NCI-H2227 treated with DMSO at 0.1 percent for 48 hours (cell line): Measurements from ENCODE around the gene MFAP4.
A peak's percentile ranks its signal among the peaks of the same experiment; 100 is the strongest.

Source experiments
- DNase-seq: peaks from one replicate; lab custom pipeline; 2025; lab: John Stamatoyannopoulos, UW

MFAP4 gene

GRCh38 chr17:19385521-19385983, 1.4 kb downstream of the MFAP4 start:
- DNase-seq: no peak

DNA sequence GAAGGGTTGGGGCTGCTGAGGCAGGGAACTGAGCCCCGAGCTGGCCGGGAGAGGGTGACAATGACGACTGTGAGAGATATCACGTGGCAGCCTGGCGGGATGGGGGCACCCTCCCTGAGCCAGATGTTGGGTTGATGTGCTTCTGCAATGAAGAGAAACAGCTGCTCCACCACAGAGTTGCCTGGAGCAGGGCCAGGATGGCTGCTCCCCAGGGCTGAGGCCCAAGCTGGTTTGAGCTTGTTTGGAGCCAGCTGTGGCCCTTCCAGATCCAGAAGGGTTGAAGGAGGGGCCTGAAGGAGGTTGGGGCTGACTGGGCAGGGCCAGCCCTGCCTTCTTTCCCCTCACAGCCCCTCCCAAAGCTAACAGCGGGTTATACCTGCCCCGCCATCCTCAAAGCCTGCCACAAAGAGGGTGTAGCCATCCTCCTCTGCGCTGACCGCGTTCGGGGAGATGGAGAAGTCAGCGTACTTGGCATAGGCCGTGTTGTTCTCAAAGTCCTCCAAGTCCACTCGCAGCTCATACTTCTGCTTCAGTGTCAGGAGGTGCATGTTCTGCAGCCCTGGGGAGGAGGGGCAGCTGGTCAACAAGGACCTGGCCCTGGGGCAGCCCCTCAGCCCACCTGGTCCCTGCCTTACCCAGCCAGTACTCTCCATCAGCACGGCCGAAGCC, 2.1 kb downstream of the MFAP4 start:
- DNase-seq: no peak

GRCh38 chr17:19383681-19384470, 3.1 kb downstream of the MFAP4 start:
- no peak for DNase-seq

DNA sequence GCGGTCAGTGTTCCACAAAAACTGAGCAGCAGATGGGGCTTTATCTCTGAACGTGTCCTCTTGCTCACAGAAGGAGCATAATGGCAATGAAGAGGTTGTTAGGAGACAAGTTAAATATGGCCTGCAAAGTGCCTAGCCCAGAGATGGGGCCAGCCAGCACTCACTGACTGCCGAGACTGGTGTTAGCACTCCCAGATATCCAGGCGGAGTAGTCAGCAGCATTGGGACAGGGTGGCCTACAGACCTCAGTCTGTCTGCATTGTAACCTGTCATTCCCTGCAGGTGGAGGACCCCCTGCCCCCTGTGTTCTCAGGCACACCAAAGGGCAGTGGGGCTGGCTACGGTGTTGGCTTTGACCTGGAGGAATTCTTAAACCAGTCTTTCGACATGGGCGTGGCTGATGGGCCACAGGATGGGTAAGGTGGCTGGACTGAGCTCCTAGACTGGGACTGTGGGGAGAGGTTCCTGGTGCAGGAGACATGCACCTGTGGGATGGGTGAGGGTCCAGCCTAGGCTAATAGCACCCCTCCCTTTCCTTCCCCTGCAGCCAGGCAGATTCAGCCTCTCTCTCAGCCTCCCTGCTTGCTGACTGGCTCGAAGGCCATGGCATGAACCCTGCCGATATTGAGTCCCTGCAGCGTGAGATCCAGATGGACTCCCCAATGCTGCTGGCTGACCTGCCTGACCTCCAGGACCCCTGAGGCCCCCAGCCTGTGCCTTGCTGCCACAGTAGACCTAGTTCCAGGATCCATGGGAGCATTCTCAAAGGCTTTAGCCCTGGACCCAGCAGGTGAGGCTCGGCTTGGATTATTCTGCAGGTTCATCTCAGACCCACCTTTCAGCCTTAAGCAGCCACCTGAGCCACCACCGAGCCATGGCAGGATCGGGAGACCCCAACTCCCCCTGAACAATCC, 4.2 kb downstream of the MFAP4 start:
- no peak for DNase-seq

- no peak for DNase-seq
Measured at GRCh38 chr17:19381741-19382444, 5.1 kb downstream of the MFAP4 start.

GRCh38 chr17:19381361-19381740, 5.6 kb downstream of the MFAP4 start:
- no peak for DNase-seq

DNA sequence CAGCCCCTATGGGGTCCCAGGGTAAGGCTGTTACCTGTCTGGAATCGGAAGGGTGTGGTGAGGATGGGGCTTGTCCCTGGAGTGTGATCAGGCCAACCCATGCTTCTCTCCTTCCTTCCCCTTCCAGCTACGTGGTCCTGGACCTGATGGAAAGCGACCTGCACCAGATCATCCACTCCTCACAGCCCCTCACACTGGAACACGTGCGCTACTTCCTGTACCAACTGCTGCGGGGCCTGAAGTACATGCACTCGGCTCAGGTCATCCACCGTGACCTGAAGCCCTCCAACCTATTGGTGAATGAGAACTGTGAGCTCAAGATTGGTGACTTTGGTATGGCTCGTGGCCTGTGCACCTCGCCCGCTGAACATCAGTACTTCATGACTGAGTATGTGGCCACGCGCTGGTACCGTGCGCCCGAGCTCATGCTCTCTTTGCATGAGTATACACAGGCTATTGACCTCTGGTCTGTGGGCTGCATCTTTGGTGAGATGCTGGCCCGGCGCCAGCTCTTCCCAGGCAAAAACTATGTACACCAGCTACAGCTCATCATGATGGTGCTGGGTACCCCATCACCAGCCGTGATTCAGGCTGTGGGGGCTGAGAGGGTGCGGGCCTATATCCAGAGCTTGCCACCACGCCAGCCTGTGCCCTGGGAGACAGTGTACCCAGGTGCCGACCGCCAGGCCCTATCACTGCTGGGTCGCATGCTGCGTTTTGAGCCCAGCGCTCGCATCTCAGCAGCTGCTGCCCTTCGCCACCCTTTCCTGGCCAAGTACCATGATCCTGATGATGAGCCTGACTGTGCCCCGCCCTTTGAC, 6.3 kb downstream of the MFAP4 start:
- DNase-seq: no peak

DNA sequence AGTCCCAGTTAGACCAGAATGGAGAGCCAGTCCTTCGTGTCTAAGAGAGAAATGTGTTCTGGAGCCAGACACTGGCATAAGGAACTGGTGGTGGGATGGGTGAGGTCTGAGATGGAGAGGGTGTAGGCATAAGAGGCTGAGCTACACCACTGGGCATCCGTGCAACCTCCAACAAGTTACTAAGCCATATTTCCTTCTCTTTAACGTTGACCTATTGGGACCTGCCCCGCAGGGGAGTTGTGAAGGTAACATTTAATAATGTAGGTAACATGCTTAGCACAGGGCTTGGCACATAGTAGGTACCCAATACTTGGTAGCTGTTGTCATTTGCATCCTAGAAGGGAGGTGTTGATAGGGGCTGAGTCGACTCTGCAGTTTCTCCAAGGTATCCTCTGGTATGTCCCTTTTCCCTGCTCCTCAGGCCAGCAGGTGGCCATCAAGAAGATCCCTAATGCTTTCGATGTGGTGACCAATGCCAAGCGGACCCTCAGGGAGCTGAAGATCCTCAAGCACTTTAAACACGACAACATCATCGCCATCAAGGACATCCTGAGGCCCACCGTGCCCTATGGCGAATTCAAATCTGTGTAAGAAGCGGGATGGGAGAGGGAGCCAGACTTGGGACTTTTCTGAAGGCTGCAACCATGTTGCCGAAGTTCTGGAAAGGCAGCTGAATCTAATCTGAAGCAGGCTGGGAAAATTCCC, 7.5 kb downstream of the MFAP4 start:
- no peak for DNase-seq

GRCh38 chr17:19378416-19379360, 8.3 kb downstream of the MFAP4 start, which contains the start of gene MAPK7:
Gene MAPK7, plus strand, starts transcription at chr17:19378498. Its CDS starts 403 bp downstream, at chr17:19378901.
- no peak for DNase-seq

DNA sequence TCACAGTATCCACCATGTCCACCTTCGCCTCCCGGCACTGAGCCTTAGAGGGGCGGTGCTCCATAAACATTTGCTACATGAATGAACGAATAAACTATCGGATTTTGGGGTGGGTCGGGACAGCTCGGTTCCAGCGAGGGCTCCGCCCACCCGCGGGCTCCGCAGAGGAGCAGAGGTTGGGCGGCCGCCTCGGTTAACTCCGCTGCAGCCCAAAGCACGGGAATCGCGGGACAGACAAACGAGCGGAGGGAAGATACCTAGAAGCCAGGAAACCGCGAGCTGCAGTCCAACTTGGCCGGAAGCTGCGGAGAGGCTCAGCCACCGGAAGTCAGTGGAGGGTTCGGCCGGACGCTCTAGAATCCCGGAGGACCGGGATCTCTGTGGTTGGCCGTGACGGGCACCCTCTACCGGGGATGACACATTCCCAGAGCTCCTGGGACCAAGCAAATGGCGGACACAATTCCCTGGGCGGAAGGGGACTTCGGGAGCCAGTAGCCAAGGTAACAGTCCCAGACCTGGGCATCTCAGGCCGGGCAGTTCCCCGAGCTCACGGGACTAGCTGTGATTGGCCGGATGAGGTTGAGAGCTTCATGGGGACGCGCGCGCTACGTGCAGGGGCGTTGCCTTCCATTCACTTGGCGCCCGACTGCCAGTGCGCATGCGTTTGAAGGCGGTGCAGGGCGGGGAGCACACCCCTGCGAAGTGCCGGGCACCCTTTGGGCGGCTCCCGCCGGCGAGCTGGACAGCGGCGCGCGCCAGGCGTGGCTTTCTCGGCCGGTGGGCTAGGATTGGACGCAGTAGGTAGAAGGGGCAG, 9.2 kb downstream of the MFAP4 start:
- DNase-seq: peak; percentile 94

- no peak for DNase-seq
Measured at GRCh38 chr17:19376811-19377210, 10.2 kb downstream of the MFAP4 start.

DNA sequence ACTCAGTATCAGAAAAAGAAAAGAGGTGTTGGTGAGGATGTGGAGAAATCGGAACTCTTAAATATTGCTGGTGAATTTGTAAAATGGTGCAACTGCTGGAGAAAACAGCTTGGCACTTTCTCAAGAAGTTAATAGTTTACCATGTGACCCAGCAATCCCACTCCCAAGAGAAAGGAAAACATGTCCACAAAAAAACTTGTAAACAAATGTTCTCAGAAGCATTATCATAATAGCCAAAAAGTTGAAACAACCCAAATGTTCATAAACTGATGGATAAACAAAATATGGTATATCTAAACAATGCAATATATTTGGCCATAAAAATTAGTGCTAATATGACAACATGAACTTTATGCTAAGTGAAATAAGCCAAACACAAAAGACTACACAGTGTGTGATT, 11.3 kb downstream of the MFAP4 start:
- DNase-seq: no peak

DNA sequence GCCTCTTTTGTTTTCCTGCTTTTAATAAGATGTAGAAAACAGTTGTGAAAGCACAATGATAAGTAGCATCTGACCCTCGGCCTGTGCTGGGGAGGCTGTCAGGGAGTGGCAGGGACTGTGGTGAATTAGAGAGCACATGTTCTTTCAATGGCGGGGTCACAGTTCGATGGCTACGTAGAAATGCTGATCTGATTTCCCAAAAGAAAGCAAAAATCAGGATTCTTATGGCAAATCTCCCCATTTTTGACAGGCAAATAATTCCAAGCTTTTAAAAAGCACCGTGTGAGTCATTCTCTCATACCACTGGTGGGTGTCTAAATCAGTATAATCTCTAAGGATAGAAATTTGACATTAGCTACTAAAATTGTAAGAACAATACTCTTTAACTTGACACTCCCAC, 12.9 kb downstream of the MFAP4 start:
- DNase-seq: no peak

DNA sequence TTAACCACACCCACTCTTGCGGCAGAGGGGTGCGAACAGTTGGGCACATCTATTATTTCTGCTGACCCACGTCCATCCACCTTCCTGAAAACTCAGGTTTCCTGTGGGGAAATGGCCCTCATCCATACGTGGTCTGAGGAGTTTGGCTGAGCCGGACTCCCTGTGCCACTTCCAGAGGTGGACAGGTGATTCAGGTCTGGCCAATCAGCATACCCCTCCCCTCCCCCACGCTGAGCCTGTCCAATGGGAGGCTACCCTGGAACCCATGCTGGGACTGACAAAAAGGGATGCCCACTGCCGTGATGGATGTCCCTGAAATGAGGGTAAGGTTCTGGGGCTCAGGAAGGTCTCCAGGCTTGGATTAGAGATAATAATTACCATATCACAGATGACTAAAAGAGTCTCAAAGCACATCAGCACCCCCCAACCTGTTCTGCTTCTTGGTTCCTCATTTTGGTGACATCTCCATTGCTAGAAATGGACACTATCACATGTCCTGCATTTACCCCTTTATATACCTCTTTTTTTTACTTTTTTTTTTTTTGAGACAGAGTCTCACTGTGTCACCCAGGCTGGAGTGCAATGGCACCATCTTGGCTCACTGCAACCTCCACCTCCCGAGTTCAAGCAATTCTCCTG, 14.0 kb downstream of the MFAP4 start:
- DNase-seq: no peak

DNA sequence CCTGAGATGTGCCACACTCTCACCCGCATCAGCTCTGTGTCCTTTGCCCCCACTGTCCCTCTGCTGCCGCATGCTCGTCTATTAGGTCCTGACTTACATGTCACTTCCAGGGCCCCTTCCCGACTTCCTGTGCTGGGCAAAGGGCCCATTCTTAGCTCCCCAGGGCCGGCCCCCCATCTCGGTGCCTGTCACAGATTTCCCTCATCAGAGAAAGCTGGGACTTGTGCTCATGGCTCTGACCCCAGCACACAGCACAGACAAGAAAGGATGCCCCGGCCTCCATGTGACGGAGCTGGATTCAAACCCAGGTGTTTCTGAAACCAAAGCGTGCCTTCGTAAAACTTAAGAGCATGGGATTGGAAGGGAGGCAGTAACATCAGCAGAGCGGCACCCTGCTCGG, 14.6 kb downstream of the MFAP4 start:
- DNase-seq: no peak

- DNase-seq: no peak
Measured at GRCh38 chr17:19372011-19372370, 15.0 kb downstream of the MFAP4 start.

- DNase-seq: no peak
Measured at GRCh38 chr17:19371259-19372010, 15.6 kb downstream of the MFAP4 start.
